GM19240 (cell line): Measurements from ENCODE around the gene UCKL1.
A peak's percentile ranks its signal among the peaks of the same experiment; 100 is the strongest.
"Not testable (repeated sequence)": the region's sequence is repeated elsewhere in the genome, so short reads cannot be mapped to it uniquely, and the experiment has no call there.

Experiments used
- DNase-seq: peaks from one replicate; pipeline ENCODE4 v3.0.0; 2011; ENCODE audit warnings: low spot score; ENCODE audit not compliant: insufficient read length

UCKL1 gene

DNA sequence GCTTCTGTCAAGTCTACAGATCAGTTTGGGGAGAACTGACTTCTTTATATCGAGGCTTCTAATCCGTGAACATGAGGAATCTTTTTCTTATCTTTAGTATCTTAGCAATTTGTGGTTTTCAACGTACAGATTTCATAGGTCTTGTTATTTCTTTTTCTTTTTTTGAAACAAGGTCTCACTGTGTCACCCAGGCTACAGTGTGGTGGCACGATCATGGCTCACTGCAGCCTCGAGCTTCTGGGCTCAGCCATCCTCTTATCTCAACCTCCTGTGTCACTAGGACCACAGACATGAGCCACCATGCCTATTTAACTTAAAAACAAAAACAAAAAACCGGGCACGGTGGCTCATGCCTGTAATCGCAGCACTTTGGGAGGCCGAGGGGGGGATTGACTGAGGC, 32.0 kb downstream of the UCKL1 start:
- no peak for DNase-seq

DNA sequence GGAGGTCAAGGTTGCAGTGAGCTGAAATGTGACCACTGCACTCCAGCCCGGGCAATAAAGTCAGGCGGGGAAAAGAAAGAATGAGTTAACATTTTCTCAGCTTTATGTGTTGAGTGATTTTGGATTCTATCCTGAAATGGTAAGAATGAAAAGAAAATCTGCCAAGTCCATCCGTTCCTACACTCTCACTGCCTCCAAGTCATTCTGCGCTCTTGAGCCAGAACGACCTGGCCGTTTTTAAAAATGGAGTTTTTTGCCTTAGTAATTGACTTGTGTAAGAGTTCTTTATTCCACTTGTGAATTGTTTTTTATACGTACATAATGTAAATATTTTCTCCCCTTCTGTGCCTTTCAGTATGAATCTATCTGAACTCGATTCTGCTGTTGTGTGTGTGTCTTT, 32.6 kb downstream of the UCKL1 start:
- DNase-seq = no peak

DNA sequence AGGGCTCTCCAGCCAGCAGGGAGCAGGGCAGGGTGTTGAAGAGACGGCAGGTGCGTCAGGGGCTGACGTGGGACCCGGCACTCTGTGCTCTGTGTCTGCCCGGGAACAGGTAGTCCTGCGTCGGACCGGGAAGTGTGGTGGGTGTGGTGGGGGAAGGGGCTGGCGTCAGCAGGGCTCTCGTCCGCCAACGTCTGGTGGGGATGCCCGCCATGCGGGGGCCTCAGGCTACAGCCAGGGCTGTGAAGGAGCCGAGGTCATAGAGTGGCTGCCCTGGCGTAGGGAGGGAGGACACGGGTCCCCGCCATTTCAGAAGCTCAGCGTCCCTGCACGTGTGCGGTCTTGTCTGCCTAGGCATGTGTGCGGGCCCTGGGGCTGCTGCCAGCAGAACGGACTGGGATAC, 36.0 kb downstream of the UCKL1 start:
- no peak for DNase-seq

DNA sequence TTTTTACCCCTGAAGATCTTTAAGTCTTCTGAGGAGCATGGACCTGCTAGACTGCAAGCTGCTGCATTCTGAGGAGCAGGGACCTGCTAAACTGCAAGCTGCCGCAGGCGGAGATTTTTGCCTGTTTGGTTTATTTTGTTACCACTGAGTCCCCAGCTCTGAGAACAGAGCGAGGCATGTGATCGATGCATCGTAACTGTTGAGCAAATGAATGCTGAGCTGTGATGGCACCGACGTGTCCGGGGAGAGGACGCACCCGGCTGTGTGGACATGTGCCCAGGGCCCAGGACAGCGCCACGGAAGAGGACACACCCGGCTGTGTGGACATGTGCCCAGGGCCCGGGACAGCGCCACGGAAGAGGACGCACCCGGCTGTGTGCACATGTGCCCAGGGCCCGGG, 37.1 kb downstream of the UCKL1 start:
- DNase-seq = no peak

DNA sequence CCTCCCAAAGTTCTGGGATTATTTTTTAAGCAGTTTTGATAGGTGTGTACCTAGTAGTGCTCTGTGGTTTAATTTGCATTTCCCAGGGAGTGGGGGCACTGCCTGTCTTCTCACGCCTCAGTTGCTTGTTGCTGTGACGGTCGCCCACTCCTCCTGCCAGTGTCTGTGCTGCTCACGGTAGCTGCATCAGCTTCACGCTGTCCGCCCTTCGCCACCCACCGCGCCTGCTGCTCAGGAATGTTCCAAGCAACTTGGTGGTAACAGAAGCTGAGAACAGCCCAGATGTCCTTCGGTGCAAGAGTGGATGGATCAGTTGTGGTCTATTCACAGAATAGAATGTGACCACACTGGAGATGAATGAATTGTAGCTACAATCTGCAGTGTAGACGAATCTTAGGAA, 38.4 kb downstream of the UCKL1 start:
- no peak for DNase-seq

DNA sequence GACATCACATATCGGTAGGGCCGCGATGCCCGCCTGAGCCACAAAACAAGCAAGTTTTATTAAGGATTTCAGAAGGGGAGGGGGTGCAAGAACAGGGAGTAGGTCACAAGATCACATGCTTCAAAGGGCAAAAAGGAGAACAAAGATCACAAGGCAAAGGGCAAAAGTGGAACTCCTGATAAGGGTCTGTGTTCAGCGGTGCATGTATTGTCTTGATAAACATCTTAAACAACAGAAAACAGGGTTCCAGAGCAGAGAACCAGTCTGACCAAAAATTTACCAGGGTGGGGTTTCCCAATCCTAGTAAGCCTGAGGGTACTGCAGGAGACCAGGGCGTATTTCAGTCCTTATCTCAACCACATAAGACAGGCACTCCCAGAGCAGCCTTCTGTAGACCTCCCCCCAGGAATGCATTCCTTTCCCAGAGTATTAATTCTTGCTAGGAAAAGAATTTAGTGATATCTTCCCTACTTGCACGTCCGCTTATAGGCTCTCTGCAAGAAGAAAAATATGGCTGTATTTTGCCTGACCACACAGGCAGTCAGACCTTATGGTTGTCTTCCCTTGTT, 39.8 kb downstream of the UCKL1 start:
- not testable (repeated sequence) for DNase-seq

DNA sequence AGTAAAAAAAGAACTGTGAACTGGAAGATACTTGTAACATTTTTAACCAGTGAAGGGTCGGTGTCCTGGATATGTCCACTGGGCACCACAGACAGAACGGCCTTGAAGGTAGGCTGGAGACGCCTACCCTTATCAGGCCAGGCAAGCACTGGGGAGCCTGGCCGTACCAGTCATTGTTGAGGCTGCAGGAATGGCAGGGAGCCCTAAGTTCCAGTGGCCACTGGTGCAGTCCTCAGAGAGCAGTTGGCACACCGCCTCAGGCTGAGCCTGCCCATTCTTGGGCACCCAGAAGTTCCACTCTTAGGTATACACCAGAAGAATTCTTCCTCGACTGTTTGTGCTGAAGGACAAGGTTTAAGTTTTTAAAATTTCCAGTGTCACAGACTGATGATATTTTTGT, 40.7 kb downstream of the UCKL1 start:
- DNase-seq = no peak

DNA sequence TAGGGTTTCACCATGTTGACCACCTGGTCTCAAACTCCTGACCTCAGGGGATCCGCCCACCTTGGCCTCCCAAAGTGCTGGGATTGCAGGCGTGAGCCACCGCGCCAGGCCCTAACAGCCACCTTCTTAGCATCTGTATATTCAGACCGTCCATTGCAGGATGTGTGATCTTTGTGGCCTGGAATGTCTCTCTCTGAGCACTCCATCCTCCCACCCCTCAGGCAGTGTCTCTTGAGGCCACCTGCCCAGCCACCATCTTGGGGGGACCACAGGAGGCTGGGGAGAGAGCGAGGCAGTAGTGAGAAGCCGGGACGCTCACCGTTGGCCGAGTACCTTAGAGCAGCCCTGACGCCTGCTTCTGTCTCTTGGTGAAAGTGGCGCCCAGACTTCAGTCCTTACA, 42.4 kb downstream of the UCKL1 start:
- DNase-seq = no peak

DNA sequence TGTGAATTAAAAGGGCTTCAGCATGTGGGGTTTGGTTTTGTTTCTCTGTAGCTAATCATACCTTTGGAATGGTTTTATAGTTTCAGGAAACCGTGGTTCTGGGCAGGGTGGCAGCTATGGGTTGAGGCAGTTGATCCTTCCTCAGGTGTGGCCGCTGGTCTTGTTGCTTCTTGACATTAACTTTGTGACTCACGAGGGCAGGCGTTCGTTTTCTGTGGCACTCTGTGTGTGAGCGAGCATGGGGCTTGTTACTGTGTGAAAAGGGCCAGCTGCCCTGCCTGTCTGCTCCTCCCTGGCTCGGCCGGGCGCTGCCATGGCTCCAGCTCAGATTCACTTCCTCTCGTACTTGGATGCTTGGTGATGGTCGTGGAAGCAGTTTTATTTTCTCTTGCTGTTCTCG, 45.0 kb downstream of the UCKL1 start:
- no peak for DNase-seq

DNA sequence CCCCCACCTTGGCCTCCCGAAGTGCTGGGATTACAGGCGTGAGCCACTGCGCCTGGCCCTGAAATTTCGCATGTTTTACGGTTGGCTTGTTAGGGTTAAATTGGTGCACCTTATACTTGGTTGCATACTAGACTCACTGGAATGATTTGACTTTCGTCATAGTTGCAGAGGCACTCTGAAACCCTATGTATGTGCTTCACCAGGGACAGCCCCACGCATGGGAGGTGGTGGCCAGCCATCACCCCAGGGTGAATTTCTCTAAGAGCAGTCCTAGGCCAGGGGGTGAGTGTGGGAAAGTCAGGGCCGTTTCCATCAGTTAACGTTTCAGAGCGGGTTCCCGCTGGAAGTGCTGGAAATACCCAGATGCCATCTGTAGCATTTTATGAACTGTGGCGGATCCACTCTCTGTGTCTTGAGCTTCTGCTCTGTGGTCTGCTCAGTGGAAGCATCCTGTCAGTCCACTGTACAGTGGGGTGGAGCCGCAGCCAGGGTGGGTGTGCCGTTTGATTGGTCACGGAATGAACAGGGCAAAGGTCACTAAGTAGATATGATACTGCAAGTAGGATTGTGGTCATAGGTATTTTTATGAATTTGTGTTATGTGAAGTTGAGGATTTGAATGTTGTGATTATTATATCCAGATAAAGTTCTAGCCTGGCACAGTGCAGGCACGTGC, 48.1 kb downstream of the UCKL1 start:
- no peak for DNase-seq

DNA sequence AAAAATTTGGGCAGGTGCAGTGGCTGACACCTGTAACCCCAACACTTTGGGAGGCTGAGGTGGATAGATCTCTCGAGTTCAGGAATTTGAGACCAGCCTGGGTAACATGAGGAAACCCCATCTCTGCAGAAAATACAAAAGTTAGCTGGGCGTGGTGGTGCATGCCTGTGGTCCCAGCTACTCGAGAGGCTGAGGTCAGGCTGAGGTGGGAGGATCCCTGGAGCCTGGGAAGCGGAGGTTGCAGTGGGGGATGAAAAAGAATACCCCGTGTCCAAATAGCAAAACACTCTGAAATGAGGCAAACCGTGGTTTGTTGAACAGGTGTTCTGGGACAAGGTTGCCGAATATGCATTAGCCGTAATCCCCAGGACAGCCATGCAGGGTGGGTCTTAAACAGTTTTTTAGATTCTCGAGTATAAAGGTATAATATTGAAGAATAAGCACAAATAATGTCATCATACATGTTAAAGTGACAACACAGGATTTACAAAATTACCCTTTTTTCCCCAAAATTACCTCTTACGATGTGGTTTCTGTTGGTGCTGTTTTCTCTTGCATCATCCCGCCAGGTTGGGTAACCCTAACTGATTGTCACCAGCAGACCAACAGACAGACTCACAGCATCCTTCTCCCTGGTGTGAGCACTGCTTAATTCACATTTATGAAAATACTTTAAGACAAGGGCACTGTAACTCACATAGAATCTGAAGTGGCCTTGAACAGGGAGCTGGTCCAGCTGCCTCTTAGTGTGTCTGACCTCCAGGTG, 52.2 kb downstream of the UCKL1 start:
- DNase-seq = no peak

DNA sequence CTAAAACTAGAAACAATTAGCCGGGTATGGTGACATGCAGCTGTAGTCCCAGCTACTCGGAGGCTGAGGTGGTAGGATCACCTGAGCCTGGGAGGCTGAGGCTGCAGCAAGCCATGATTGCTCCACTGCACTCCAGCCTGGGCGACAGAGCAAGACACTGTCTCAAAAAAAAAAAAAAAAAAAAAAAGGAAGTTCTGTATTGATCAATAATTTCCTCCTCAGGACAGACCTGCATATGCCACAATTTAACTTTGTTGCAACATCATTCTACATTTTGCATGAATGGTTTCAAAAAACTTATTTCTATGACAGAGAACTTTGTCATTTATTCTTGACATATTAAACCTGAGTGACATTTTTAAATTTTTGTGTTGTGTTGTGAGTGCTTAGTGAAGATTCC, 55.8 kb downstream of the UCKL1 start:
- DNase-seq = no peak

DNA sequence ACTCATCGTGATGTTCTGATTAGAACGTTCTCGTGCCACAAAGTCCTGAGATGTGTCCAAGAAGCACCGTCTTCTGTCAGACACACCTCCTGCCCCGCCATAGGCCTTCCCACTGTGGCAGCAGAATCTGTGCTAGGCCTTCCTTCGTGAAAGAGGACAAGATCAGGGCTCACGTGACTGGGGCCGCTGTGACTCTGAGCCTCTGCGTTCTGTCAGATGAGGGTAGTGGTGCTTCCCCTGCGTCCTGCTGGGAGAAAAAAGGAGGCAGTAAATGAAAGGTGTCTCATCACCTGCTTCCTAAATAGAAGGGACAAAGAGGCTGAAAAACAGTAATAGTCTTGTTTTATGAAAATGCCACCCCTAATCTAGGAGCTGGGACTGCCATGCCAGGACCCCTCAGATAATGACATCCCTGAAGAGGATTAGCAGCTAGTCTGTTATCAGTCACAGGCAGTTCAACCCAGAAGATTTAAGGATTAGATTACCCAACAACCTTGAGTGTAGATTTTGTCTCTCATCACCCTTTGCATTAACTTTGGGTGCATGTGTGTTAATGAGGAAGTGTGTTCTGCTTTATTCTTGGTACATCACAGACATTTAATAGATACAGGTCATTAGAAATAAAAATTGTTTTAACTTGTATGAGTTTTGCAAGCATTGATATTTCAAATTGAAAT, 57.2 kb downstream of the UCKL1 start:
- no peak for DNase-seq

DNA sequence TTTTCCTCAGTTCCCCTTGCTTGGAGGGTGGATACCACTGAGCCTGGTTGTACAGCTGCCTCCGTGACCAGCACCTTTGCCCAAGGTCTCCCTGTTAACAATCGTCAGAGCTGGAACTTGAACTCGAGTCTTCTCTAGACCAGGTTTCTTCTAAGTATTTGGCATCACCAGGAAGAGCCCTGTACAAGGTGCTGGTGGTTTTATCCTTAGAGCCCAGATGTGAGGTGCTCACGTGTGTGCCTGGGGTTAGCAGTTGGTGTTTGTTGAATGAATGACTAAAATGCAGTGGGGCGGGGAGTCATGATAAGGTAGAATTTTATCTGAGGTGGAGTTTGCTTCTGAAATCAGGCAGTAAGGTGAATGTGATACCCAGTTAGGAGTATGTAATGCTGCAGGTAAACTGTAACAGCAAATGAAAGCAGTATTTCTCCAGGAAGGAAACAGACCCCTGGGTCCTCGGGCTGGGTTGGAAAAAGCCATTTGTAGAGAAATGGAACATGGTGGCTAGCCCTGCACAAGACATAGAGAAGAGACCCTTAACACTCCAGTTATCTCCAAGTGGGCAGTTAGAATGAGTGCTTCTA, 58.1 kb downstream of the UCKL1 start:
- DNase-seq = no peak

DNA sequence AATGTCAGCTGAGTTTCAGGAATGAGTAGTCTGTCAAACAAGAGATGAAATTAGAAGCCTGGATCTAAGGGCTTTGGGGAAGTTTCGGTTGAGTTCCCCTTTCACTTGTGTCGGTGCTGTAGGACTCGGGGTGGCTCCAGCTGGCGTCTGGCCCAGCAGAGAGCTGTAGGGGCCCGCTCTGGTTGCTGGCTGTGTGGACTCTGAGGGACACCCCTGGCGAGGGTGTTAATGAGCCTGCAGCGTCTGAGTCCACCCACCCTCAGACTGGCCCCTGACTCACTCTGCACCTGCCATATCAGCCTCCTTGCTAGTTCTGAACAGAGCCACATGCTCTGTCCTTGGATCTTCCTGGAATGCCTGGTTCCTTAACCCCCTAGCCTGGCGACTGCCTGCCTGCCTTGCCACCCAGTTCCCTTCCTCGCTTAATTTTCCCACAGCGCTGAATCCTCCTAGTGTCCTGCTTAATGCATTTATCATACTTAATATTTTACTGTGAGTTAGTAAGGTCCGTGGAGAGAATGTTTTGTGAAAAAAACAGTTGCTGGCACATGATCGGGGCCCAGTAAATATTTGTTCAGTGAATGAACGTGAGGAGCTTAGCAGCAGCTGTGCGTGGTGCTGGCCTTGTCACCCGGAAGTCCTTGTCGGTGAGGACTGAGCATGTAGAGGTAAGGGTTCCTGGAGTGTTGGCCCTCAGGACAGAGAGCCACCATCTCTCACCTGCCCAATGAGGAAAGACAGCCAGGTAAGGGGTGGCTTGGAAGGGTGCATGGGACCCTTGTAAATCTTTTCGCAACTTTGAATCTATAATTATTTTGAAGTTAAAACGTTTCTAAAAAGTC, 59.7 kb downstream of the UCKL1 start:
- peak; percentile 83 for DNase-seq

DNA sequence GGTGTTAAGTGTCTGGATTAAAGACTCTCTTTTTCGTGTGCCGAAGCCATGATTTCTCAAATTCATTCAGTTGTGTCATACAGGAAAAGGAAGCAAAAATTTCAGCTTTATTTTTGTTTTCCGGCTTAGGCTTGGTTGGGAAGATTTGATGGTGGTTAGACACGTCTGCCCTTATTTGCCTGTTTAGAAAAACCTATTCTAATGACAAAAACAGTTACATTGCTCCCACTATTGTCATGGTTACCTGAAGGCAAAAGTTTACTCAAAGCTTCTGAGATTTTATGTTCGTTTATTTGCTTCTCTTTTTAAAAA, 60.3 kb downstream of the UCKL1 start:
- DNase-seq = no peak

DNA sequence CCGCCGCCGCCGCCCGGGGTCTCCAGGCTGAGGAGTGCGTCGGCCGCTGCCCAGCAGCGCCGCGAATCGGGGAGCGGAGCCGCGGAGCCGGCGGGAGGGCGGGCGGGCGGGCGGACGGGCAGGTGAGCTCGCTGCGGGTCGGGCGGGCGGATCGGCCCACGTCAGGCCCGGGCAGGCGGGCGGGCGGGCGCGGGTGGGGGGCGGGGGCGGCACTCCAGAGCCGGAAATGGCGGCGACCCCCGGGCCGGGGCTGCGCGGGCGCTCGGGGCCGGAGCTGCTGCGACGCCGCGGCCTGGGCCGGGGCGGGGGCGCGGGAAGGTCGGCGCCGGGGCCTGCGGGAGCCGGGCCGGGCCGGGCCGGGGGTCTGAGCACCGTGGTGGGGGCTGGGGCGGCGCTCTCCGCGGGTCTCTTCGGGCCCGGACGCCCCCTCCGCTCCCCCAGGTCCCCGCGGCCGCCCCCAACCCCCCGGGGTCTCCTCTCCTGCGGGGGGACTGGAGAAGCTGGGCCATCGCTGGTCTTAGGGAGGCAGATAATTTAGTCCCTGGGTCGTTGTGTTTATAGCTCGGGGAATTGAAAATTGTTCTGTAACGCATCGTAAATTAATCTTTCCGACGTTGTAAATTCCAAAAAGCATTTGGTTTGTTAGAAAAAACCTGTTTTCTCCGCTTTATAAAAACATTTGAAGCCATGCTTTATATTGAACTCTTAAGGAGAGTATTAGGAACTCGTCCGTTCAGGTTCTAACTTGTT, 60.8 kb downstream of the UCKL1 start:
- DNase-seq = no peak

DNA sequence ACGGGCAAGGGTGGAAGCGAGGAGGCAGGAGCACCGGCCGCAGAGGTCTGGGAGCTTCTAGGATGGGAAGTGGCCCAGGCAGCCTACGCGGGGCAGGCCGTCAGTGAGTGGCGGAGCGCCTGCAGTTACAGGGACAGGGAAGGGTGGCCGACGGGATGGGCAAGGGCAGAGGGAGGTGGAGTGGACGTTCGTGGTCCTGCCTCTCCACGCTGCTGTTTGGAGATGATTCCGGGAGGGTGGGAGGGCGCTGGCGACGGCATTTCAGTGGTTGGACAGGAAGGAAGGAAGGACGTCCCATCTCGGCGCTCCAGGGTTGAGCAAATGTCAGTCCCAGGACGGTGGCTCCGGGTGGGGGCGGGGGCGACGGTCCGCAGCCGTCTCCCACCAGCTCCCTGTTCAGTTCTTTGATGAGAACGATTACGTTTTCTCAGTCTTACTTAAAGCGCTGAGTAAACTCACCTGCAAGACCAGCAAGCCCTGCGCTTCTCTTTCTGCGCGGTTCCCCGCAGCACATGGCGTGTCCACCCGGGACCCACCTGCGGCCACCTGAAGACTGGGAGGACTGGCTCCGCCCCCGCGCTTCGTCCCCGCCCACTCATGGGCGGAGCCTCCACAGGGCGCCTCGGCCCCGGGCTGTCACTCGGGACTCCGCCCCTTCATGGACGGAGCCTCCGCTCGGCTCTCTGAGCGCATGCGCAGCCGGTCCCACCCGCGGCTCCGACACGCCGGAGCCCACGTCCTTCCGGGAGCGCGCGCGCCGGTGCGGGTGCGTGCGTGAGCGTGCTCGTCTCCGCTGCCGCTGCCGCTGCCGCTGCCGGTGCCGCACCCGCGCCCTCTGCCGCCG, 61.6 kb downstream of the UCKL1 start, which contains the start of gene DNAJC5:
Gene DNAJC5, plus strand, starts transcription at position 769 of the 844 bp plus-strand sequence. CDS start 33,220 bp downstream, outside the sequence.
- DNase-seq = peak; percentile 100

DNA sequence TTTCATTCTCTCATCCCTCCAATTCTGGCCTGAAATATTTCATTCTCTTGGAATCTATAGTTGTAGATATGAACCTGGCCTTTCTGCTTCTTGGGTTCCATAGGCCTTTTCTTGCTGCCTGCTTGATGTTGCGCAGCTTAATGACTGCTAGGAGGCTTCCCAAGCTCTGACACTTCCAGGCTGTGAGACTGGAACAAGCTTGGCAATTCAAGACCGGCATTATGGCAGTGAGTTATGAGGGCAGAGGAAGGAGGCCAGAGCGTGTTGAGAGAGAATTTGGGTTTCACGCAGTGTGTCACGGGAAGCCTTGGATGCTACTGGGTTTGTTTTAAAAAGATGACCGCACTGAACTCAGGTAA, 62.2 kb downstream of the UCKL1 start:
- DNase-seq = no peak
